Measurements from ENCODE around the gene PCYT1A.

Gene PCYT1A

GRCh38 chr3:196240424-196240823 lies 47.1 kb downstream of the PCYT1A start:
- Histone ChIP-seq H3K27ac (no peak overlapping the region), H3K4me3 (ENCODE audit: low read depth, low read length) (no peak overlapping the region), H3K9ac (no peak overlapping the region), H3K4me1 (no peaks in the 10 kb centered on the region), H2AFZ (no peak overlapping the region), H3K36me3 (ENCODE audit: control insufficient read depth, insufficient read depth, low read length) (no peaks in the 10 kb centered on the region), H3K9me3 (ENCODE audit: control insufficient read depth, low read length) (no peaks in the 10 kb centered on the region), H3K27me3 (ENCODE audit: control insufficient read depth, insufficient read depth, low read length) (no peaks in the 10 kb centered on the region), H3K4me2 (ENCODE audit: low read length) (no peak overlapping the region), H3K79me2 (no peaks in the 10 kb centered on the region)
- TF ChIP-seq, protein P1, sequence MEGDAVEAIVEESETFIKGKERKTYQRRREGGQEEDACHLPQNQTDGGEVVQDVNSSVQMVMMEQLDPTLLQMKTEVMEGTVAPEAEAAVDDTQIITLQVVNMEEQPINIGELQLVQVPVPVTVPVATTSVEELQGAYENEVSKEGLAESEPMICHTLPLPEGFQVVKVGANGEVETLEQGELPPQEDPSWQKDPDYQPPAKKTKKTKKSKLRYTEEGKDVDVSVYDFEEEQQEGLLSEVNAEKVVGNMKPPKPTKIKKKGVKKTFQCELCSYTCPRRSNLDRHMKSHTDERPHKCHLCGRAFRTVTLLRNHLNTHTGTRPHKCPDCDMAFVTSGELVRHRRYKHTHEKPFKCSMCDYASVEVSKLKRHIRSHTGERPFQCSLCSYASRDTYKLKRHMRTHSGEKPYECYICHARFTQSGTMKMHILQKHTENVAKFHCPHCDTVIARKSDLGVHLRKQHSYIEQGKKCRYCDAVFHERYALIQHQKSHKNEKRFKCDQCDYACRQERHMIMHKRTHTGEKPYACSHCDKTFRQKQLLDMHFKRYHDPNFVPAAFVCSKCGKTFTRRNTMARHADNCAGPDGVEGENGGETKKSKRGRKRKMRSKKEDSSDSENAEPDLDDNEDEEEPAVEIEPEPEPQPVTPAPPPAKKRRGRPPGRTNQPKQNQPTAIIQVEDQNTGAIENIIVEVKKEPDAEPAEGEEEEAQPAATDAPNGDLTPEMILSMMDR (IDR thresholded peaks at IDR 0.05), result no peak

DNA sequence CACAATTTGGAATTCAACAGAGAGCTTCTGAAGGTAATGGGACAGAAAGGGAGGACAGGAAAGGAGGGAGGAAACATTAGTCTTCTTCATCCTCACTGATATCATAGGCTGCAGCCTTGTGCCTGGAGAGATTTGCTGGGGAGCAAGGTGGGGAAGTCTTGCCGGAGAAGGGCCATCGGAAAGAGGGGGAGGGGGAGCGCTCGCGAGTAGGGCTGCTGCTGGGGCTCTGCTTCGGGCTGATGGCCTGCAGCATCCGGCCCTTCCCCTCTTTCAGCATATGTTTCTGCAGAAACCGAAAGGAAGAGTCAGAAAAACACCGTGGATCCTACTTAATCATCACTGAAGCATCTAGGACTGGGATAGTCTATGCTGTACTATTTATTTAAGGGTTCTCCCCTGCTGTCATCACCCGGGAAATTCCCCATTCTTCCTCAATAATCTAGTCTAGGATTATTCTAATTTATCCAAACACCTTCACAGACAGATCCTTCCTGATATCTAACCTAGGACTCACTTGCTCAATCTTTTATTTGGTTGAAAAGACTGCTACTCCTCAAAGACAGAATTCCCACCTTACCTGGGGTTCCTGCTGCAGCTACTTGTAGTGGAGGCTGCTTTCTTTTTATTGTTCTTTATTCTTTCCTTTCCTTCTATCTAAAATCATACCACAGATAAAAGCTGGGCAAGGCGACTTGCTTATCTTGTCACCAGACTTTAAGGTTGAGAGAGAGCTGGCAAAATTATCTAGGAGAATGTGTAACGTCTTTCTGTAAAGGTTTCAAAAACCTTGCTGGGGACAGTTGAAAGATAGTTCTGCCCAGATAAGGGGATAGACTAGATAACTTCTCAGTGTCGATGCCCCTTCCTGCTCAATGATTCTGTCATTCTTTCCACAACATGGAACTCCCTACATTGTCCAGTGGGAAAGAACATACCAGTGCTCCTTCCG lies 48.6 kb downstream of the PCYT1A start:
- no peaks in the 10 kb centered on the region for H3K79me2 ChIP-seq
- H3K36me3 ChIP-seq (ENCODE audit: control insufficient read depth, insufficient read depth, low read length), result no peaks in the 10 kb centered on the region
- no peak overlapping the region for H3K4me3 ChIP-seq (ENCODE audit: low read depth, low read length)
- no peaks in the 10 kb centered on the region for H3K27me3 ChIP-seq (ENCODE audit: control insufficient read depth, insufficient read depth, low read length)
- H3K27ac ChIP-seq, result no peak overlapping the region
- no peak overlapping the region for H3K9ac ChIP-seq
- no peaks in the 10 kb centered on the region for H3K4me1 ChIP-seq
- H3K4me2 ChIP-seq (ENCODE audit: low read length), result no peak overlapping the region
- H3K9me3 ChIP-seq (ENCODE audit: control insufficient read depth, low read length), result no peaks in the 10 kb centered on the region
- H2AFZ ChIP-seq, result no peak overlapping the region
- TF ChIP-seq, protein P1 (IDR thresholded peaks at IDR 0.05), result no peak

DNA sequence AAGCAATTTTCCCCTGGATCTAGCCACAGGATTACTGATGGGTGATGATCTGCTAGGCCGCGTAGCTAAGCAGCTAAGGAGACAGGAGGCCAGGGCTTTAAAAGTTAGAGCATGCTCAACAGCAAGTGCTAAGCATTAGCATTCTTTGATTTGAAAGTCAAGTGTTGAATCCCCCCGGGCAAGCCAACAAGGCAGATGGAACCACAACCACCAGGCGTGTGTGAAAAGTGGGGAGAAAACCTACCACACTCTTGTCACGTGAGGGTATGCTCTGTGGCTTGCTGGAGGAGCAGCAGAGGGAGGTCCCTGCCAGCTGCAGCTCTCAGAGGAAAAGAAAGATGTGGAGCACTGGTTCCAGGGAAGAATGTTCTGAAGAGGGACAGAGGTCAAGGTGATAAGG lies 50.3 kb downstream of the PCYT1A start:
- H3K36me3 ChIP-seq (ENCODE audit: control insufficient read depth, insufficient read depth, low read length), result no peaks in the 10 kb centered on the region
- no peaks in the 10 kb centered on the region for H3K27me3 ChIP-seq (ENCODE audit: control insufficient read depth, insufficient read depth, low read length)
- no peaks in the 10 kb centered on the region for H3K9me3 ChIP-seq (ENCODE audit: control insufficient read depth, low read length)
- no peak overlapping the region for H2AFZ ChIP-seq
- no peaks in the 10 kb centered on the region for H3K79me2 ChIP-seq
- no peak overlapping the region for H3K4me2 ChIP-seq (ENCODE audit: low read length)
- H3K4me3 ChIP-seq (ENCODE audit: low read depth, low read length), result no peak overlapping the region
- no peak overlapping the region for H3K9ac ChIP-seq
- no peak overlapping the region for H3K27ac ChIP-seq
- no peaks in the 10 kb centered on the region for H3K4me1 ChIP-seq
- TF ChIP-seq, protein P1 (IDR thresholded peaks at IDR 0.05), result no peak

DNA sequence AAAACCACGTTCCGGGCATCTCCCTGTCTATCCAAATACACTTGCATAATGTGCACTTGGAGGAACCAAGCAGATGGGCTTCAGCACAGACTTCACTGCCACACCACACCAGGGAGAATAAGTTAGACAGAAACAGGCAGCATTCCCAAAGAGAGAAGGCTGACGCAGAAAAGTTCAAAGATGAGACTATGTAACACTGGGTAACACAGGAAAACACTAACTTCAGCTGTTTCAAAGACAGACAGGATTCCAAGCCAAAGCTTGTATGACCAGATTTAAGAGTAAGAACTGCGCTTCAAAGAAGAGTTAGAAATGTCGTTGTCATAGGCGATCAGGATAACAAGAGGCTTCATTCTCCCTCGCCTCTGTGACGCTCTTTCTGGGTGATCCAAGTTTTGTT lies 51.3 kb downstream of the PCYT1A start:
- H3K27me3 ChIP-seq (ENCODE audit: control insufficient read depth, insufficient read depth, low read length), result no peaks in the 10 kb centered on the region
- TF ChIP-seq, protein P1 (IDR thresholded peaks at IDR 0.05), result no peak
- no peak overlapping the region for H3K4me3 ChIP-seq (ENCODE audit: low read depth, low read length)

More for the DNA sequence above, 51.3 kb downstream of the PCYT1A start:
- Histone ChIP-seq H3K4me1 (no peaks in the 10 kb centered on the region), H2AFZ (no peak overlapping the region), H3K9ac (no peak overlapping the region), H3K79me2 (no peaks in the 10 kb centered on the region), H3K36me3 (ENCODE audit: control insufficient read depth, insufficient read depth, low read length) (no peaks in the 10 kb centered on the region), H3K4me2 (ENCODE audit: low read length) (no peak overlapping the region), H3K27ac (no peak overlapping the region), H3K9me3 (ENCODE audit: control insufficient read depth, low read length) (no peaks in the 10 kb centered on the region)

Measured in parathyroid adenoma (tissue), 2 donors.